GM13976 (cell line): ENCODE data around the gene RFX2.

ENCODE experiments used
- DNase-seq: peaks from one replicate; pipeline ENCODE4 v3.0.0; 2012; ENCODE audit warnings: low spot score
- CTCF ChIP-seq: IDR thresholded peaks from 2 replicates; pipeline ENCODE4 v1.5.1; 2012; ENCODE audit warnings: borderline replicate concordance, mild to moderate bottlenecking; ENCODE audit not compliant: insufficient read depth; ENCODE audit errors: extremely low read depth, missing control alignments, control extremely low read depth
- in situ Hi-C: fragments of 300-500 bp; cut with MboI; formaldehyde crosslinking; loops from one replicate; pipeline ENCODE4 v1.12.0; 2022; ENCODE audit warnings: low sequenced_read_pairs, mixed read lengths, inconsistent platforms; ENCODE audit not compliant: unreplicated experiment

Gene RFX2

GRCh38 chr19:5993201-5993600 is 117.1 kb downstream of the RFX2 start:
- no peak for TF ChIP-seq CTCF
- in situ Hi-C loops: no loop called here
- DNase-seq: no peak

- in situ Hi-C loops: no loop called here
- no peak for DNase-seq
- no peak for TF ChIP-seq CTCF
Observed at GRCh38 chr19:5992756-5993155, 117.5 kb downstream of the RFX2 start.

- TF ChIP-seq CTCF: no peak
- no peak for DNase-seq
- in situ Hi-C loops: no loop called here
Observed at GRCh38 chr19:5991244-5991838, 119.0 kb downstream of the RFX2 start.

GRCh38 chr19:5990289-5990797 is 120.0 kb downstream of the RFX2 start:
- DNase-seq: no peak
- in situ Hi-C loops: no loop called here

GRCh38 chr19:5989388-5990074 is 120.8 kb downstream of the RFX2 start:
- in situ Hi-C loops: no loop called here
- DNase-seq: no peak
- TF ChIP-seq CTCF: no peak

More at GRCh38 chr19:5990289-5990797, 120.0 kb downstream of the RFX2 start:
- TF ChIP-seq CTCF: no peak

- TF ChIP-seq CTCF: no peak
- DNase-seq: no peak
- in situ Hi-C loops: no loop called here
Observed at GRCh38 chr19:5988517-5989387, 121.5 kb downstream of the RFX2 start.
